Femur (tissue), 1 donor: ENCODE measurements around the gene CALU.
A peak's percentile ranks its signal among the peaks of the same experiment; 100 is the strongest.

Experiments
- DNase-seq: peaks from one replicate; pipeline ENCODE4 v3.0.0-alpha.2; 2017

Gene CALU

GRCh38 chr7:128752251-128752650, 13.1 kb downstream of the CALU start:
- no peak for DNase-seq

GRCh38 chr7:128755075-128755818, 16.1 kb downstream of the CALU start:
- no peak for DNase-seq

GRCh38 chr7:128755819-128756476, 16.8 kb downstream of the CALU start:
- no peak for DNase-seq

- no peak for DNase-seq
Observed at GRCh38 chr7:128757203-128757602, 18.0 kb downstream of the CALU start.

- DNase-seq = no peak
Observed at GRCh38 chr7:128758553-128758952, 19.4 kb downstream of the CALU start.

- no peak for DNase-seq
Observed at GRCh38 chr7:128759242-128759641, 20.1 kb downstream of the CALU start.

GRCh38 chr7:128763541-128763940, 24.4 kb downstream of the CALU start:
- DNase-seq = no peak

GRCh38 chr7:128767475-128768110, 28.4 kb downstream of the CALU start:
- DNase-seq = no peak

GRCh38 chr7:128770233-128770632, 31.1 kb downstream of the CALU start:
- no peak for DNase-seq

GRCh38 chr7:128773604-128774003, 34.4 kb downstream of the CALU start:
- no peak for DNase-seq

- DNase-seq = no peak
Observed at GRCh38 chr7:128774029-128774689, 35.0 kb downstream of the CALU start.

GRCh38 chr7:128774921-128775320, 35.8 kb downstream of the CALU start:
- DNase-seq = no peak

- no peak for DNase-seq
Observed at GRCh38 chr7:128775744-128776474, 36.8 kb downstream of the CALU start, which contains the start of gene OPN1SW. Gene OPN1SW, minus strand, starts transcription at chr7:128775794. Its CDS starts 13 bp downstream, at chr7:128775781.

- no peak for DNase-seq
Observed at GRCh38 chr7:128777156-128778123, 38.3 kb downstream of the CALU start.

- DNase-seq = no peak
Observed at GRCh38 chr7:128778946-128779345, 39.8 kb downstream of the CALU start.

- peak; percentile 84 for DNase-seq
Observed at GRCh38 chr7:128781126-128781525, 42.0 kb downstream of the CALU start.

- DNase-seq = no peak
Observed at GRCh38 chr7:128781851-128782250, 42.7 kb downstream of the CALU start.

GRCh38 chr7:128783143-128783861, 44.1 kb downstream of the CALU start:
- DNase-seq = peak; percentile 94

- DNase-seq = no peak
Observed at GRCh38 chr7:128785738-128786137, 46.6 kb downstream of the CALU start.
